HG02798 (cell line): Measurements from ENCODE around the gene SMURF1.
"Not testable (repeated sequence)": the region's sequence is repeated elsewhere in the genome, so short reads cannot be mapped to it uniquely, and the experiment has no call there.

Source experiments
- ATAC-seq: cut with Tn5 transposase; IDR thresholded peaks from one replicate; pipeline ENCODE4 v1.9.1; 2021; ENCODE audit warnings: mild to moderate bottlenecking; ENCODE audit not compliant: unreplicated experiment, poor library complexity

The SMURF1 gene

DNA sequence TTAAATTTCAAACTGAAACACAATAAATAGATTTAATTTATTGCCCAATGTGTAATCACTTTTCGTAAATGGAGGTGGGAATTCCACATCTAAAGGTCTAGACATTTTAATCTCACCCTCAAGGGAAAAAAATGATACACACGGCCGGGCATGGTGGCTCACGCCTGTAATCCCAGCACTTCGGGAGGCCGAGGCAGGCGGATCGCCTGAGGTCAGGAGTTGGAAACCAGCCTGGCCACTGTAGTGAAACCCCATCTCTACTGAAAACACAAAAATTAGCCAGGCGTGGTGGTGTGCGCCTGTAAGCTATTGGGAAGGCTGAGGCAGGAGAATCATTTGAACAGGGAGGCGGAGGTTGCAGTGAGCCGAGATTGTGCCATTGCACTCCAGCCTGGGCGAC lies 42.4 kb downstream of the SMURF1 start:
- not testable (repeated sequence) for ATAC-seq

DNA sequence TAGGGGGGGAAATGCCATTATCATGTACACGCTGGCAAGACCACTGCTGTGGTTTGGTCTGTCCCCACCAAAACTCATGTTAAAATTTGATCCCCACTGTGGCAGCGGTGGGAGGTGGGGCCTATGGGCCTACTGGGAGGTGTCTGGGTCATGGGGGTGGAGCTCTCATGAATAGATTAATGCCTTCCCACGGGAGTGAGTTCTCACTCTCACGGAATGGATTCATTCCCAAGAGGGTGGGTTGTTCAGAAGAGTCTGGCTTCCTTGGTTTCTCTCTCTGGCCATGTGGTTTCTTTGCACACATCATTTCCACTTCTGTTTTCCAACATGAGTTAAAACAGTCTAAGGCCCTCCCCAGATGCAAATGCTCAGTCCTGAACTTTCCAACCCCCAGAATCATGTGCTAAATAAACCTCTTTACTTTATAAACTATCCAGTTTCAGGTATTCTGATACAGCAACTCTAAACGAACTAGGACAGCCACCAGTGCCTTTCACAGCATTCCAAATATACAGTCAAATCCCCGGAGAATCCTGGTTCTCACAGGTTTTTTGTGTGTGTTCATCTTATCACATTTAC lies 44.3 kb downstream of the SMURF1 start:
- ATAC-seq, result no peak

DNA sequence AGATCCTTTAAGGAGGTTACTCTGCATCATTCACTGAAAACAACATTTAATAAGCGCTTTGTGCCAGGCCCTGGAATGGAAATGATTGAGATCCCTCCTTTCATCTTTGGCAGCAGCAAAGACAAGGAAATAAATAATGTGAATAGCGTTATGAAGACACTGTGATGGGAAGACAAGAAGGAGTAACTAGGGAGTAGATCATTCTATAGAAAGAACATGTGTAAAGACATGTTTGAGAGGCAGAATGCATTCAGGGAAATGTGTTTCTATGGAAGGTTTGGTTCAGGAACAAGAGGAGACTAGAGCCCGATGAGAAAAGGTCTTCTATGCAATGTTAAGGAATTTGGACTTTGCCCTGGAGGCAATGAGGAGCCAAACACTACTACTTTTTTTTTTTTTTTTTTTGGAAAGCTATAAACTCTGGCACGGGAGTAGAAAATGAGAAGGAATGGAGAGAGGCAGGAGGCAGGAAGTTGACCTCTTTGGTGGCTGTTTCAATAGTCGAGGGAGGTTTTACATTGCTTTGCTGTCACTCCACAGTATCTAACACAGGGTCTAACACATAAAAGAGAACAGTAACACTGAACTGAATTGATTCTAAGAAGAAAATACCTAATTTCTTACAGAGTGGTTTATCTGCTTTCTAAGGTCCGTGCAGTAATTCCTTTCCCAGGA lies 44.9 kb downstream of the SMURF1 start:
- no peak for ATAC-seq

- no peak for ATAC-seq
Observed at GRCh38 chr7:99098286-99098823, 45.6 kb downstream of the SMURF1 start.

- no peak for ATAC-seq
Observed at GRCh38 chr7:99097730-99098129, 46.2 kb downstream of the SMURF1 start.

DNA sequence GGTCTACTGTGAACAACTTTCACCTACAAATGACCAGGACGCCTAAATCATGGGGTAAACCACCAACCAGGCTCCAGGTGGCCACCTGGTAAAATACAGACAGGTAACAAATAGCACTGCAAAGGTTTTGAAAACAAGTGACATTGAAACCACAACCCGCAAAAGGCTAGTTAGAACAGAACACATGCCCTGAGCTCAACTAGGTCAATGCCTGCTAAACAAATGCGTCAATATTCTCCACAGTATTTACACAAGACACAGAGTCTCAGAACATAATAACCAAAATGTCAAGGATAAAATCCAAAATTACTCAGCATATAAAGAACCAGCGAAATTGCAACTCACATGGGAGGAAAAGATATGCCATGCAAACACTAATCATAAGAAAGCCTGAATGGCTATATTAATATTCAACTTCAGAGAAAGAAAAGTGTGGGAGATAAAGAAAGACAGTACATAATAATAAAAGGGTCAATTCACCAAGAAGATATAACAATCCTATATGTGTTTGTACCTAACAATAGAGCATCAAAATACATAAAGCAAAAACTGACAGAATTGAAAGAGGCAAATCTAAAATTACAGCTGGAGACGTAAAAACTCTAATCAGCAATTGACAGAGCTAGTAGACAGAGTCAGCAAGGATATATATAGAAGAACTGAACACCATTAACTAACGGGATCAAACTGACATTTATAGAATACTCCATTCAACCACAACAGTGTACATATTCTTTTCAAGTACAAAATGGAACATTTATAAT lies 47.6 kb downstream of the SMURF1 start:
- no peak for ATAC-seq

DNA sequence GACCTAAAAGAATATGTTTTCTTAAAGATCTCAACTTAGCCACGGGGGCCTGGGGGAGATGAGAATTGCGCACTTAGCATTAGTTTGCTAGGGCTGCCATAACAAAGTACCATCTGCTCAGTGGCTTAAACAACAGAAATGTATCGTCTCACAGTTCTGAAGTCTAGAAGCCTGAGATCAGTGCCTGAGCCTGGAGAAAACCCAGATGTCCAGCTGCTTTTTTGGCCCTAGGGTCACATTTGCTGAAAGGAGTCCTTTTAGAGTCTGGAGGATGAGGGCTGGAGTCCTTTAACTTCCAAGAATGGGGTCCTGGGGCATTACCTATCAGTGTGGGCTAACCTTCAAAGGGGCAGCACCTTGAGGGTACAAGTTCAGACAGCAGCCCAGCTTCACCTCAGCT lies 48.2 kb downstream of the SMURF1 start:
- ATAC-seq, result no peak

GRCh38 chr7:99094401-99094800 lies 49.5 kb downstream of the SMURF1 start:
- ATAC-seq, result no peak

GRCh38 chr7:99092064-99092720 lies 51.7 kb downstream of the SMURF1 start:
- ATAC-seq, result no peak

GRCh38 chr7:99090771-99091542 lies 53.0 kb downstream of the SMURF1 start:
- no peak for ATAC-seq

- ATAC-seq, result no peak
Observed at GRCh38 chr7:99089914-99090629, 53.8 kb downstream of the SMURF1 start.

- ATAC-seq, result no peak
Observed at GRCh38 chr7:99086944-99087343, 57.0 kb downstream of the SMURF1 start.

GRCh38 chr7:99086532-99086931 lies 57.4 kb downstream of the SMURF1 start:
- no peak for ATAC-seq

DNA sequence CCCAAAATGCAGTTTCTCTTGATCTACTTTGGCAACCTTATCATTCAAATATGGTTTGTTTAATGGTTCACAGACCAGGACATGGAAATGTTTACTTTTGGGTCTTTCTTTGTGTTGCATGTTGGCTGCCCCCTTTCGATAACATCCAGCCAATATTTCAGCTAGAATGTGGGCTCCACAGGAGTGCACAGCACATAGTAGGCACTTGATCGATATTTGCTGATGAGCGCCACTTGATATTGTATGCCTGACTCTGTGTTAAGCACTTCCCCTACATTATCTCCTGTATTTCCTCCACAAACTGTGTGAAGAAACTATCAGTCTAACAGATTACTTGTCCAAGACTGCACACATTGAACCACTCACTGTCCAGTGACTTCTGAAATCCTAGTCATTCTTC lies 60.2 kb downstream of the SMURF1 start:
- no peak for ATAC-seq

GRCh38 chr7:99083068-99083651 lies 60.7 kb downstream of the SMURF1 start:
- no peak for ATAC-seq

DNA sequence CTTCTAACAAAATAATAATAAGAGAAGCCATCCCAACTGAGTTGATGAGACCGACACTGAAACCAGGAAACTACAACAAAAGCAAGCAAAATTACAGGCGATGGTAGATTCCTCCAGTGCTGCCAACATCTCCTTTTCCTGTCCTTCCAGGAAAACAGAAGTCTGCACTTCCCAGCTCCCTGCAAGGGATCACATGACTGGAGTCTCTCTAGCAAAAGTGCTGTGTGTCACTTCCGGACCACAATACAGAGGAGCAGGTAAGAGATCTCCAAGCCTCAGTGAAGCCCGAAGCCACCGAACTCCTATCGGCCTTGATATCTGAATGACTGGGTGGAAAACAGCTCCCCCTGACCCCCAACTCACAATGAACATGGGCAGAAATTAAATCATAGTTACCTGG lies 63.2 kb downstream of the SMURF1 start:
- no peak for ATAC-seq

DNA sequence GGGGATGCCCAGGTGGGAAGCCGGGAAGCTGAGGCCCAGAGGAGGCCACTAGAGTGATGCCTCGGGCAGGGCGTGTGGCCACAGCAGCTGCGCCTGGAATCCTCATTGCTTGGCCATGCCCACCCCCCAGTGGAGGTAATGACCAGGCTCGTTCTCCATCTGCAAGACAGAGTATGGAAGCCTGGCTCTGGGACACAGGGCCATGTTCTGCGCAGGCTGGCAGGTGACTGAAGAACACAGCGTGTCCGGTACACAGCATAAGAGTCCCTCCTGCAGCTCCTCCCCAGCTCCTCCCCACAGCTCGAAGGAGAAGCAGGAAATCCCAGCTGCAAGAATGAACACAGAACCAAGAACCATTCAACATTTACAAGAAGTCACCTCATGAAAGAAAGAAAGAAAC lies 64.8 kb downstream of the SMURF1 start:
- no peak for ATAC-seq

GRCh38 chr7:99078416-99078815 lies 65.5 kb downstream of the SMURF1 start:
- ATAC-seq, result no peak

- ATAC-seq, result no peak
Observed at GRCh38 chr7:99076615-99077014, 67.3 kb downstream of the SMURF1 start.
